Pulmonary artery endothelial cell (primary cell): ENCODE measurements around the gene CACNA1C. TPM values are rescaled to one million over a fixed set of nuclear protein-coding genes. Genes with fewer than 3 reads are reported as not detected.

ENCODE experiments used
- DNase-seq: peaks from one replicate; pipeline ENCODE4 v3.0.0-alpha.2; 2011; ENCODE audit warnings: low read depth, low spot score
- total RNA-seq: library from RNA; depleted of rRNA; stranded (reverse); fragments of >200 nt; gene quantifications from 2 replicates; pipeline ENCODE4 v1.2.3, GENCODE V29; 2014

The CACNA1C gene
- total RNA-seq, 1 donor from 2014 or later = not detected

- DNase-seq = no peak
Observed at GRCh38 chr12:2614341-2614740, 561.6 kb downstream of the CACNA1C start.

GRCh38 chr12:2615665-2616402, 563.0 kb downstream of the CACNA1C start:
- no peak for DNase-seq

- no peak for DNase-seq
Observed at GRCh38 chr12:2616763-2617162, 564.0 kb downstream of the CACNA1C start.

GRCh38 chr12:2617365-2617764, 564.6 kb downstream of the CACNA1C start:
- no peak for DNase-seq

- no peak for DNase-seq
Observed at GRCh38 chr12:2618291-2618995, 565.7 kb downstream of the CACNA1C start.

- DNase-seq = no peak
Observed at GRCh38 chr12:2619136-2619535, 566.3 kb downstream of the CACNA1C start.

- DNase-seq = no peak
Observed at GRCh38 chr12:2622460-2622859, 569.7 kb downstream of the CACNA1C start.

- DNase-seq = no peak
Observed at GRCh38 chr12:2623472-2623871, 570.7 kb downstream of the CACNA1C start.

- DNase-seq = no peak
Observed at GRCh38 chr12:2624543-2625288, 571.9 kb downstream of the CACNA1C start.

- DNase-seq = no peak
Observed at GRCh38 chr12:2625289-2625612, 572.5 kb downstream of the CACNA1C start.

- DNase-seq = no peak
Observed at GRCh38 chr12:2627076-2627834, 574.5 kb downstream of the CACNA1C start.

GRCh38 chr12:2627835-2628191, 575.0 kb downstream of the CACNA1C start:
- DNase-seq = no peak

- no peak for DNase-seq
Observed at GRCh38 chr12:2628401-2628800, 575.6 kb downstream of the CACNA1C start.

GRCh38 chr12:2629051-2629450, 576.3 kb downstream of the CACNA1C start:
- DNase-seq = no peak

GRCh38 chr12:2631653-2632350, 579.0 kb downstream of the CACNA1C start:
- no peak for DNase-seq

- no peak for DNase-seq
Observed at GRCh38 chr12:2633176-2633824, 580.5 kb downstream of the CACNA1C start.

- no peak for DNase-seq
Observed at GRCh38 chr12:2633825-2634200, 581.0 kb downstream of the CACNA1C start.

GRCh38 chr12:2634471-2634870, 581.7 kb downstream of the CACNA1C start:
- no peak for DNase-seq

- DNase-seq = no peak
Observed at GRCh38 chr12:2636741-2637340, 584.1 kb downstream of the CACNA1C start.

GRCh38 chr12:2637371-2637770, 584.6 kb downstream of the CACNA1C start:
- no peak for DNase-seq
